K562 (cell line): ENCODE measurements around the gene CTSF. TPM values are rescaled to one million over a fixed set of nuclear protein-coding genes. Genes with fewer than 3 reads are reported as not detected.

ENCODE experiments used
- CHAMP1 ChIP-seq: fragments of 450-650 bp; IDR thresholded peaks from 2 replicates; pipeline ENCODE4 v1.6.1; 2016; ENCODE audit warnings: mild to moderate bottlenecking
- CSDE1 ChIP-seq, 2 experiments: fragments of 450-650 bp; IDR thresholded peaks; 2 replicates each; pipeline ENCODE4 v1.6.1; 2016; ENCODE audit warnings: mild to moderate bottlenecking in 1 of 2
- ELF2 ChIP-seq: fragments of 250-450 bp; sonication (Bioruptor Pico); IDR thresholded peaks from 2 replicates; pipeline ENCODE4 v1.5.0; 2021; ENCODE audit warnings: mild to moderate bottlenecking
- HIVEP1 ChIP-seq: fragments of 250-450 bp; sonication (Bioruptor Pico); IDR thresholded peaks from 2 replicates; pipeline ENCODE4 v1.4.0; 2020; ENCODE audit warnings: mild to moderate bottlenecking
- MCM5 ChIP-seq: fragments of 450-650 bp; IDR thresholded peaks from 2 replicates; pipeline ENCODE4 v1.6.1; 2016; ENCODE audit warnings: low read depth
- MTA1 ChIP-seq: fragments of 450-650 bp; IDR thresholded peaks from 2 replicates; pipeline ENCODE4 v1.6.1; 2017; ENCODE audit warnings: borderline replicate concordance
- MTA3 ChIP-seq: fragments of 450-650 bp; formaldehyde crosslinking; IDR thresholded peaks from 2 replicates; pipeline ENCODE4 v1.6.1; 2017; ENCODE audit warnings: mild to moderate bottlenecking, borderline replicate concordance
- NR2C2 ChIP-seq, 2 experiments: fragments of 200-800 bp in 1 of 2; sonication (Bioruptor generic) in 1 of 2; sonication (generic) in 1 of 2; formaldehyde crosslinking in 1 of 2; IDR thresholded peaks; 2 replicates each; pipeline versions ENCODE4 v1.6.1 to v1.8.0; 2016 to 2022; ENCODE audit warnings: mild to moderate bottlenecking in 1 of 2, missing compliant biosample characterization in 1 of 2, missing genetic modification characterization in 1 of 2, missing genetic modification reagents in 1 of 2
- NR3C1 ChIP-seq: sonication (generic); formaldehyde crosslinking; IDR thresholded peaks from 2 replicates; pipeline ENCODE4 v1.8.1; 2022; ENCODE audit warnings: missing genetic modification reagents
- NUFIP1 ChIP-seq: fragments of 450-650 bp; IDR thresholded peaks from 2 replicates; pipeline ENCODE4 v1.6.1; 2018; ENCODE audit not compliant: partially characterized antibody
- OTX1 ChIP-seq: fragments of 450-650 bp; formaldehyde crosslinking; IDR thresholded peaks from 2 replicates; pipeline ENCODE4 v1.4.0; 2022; ENCODE audit warnings: mild to moderate bottlenecking
- RAD21 ChIP-seq, 2 experiments: fragments of 250-450 bp in 1 of 2; fragments of 450-650 bp in 1 of 2; sonication (Bioruptor Pico) in 1 of 2; formaldehyde crosslinking in 1 of 2; IDR thresholded peaks in 1 of 2; conservative IDR thresholded peaks in 1 of 2; 2 replicates each; pipeline versions ENCODE4 v1.4.0 to v1.8.0; 2020 to 2022; ENCODE audit warnings: mild to moderate bottlenecking in 2 of 2, moderate library complexity in 1 of 2
- RBBP5 ChIP-seq: fragments of 200-600 bp; sonication (generic); IDR thresholded peaks from 2 replicates; pipeline ENCODE4 v1.6.1; 2012; ENCODE audit warnings: borderline replicate concordance, mild to moderate bottlenecking, low read length, control low read depth, inconsistent platforms; ENCODE audit not compliant: insufficient read depth, poor library complexity, severe bottlenecking
- RHOXF2B ChIP-seq: fragments of 250-450 bp; sonication (Bioruptor Pico); conservative IDR thresholded peaks from 2 replicates; pipeline ENCODE4 v1.5.1; 2021
- TAF9B ChIP-seq: fragments of 450-650 bp; IDR thresholded peaks from 2 replicates; pipeline ENCODE4 v1.6.1; 2018; ENCODE audit warnings: mild to moderate bottlenecking; ENCODE audit not compliant: partially characterized antibody
- U2AF1 ChIP-seq: fragments of 200-400 bp; formaldehyde crosslinking; optimal IDR thresholded peaks from 2 replicates; pipeline ENCODE3; 2017; ENCODE audit warnings: mild to moderate bottlenecking, low read depth, low read length, moderate library complexity
- XRCC3 ChIP-seq: fragments of 450-650 bp; IDR thresholded peaks from 2 replicates; pipeline ENCODE4 v1.6.1; 2017; ENCODE audit warnings: mild to moderate bottlenecking, moderate library complexity
- ZHX1 ChIP-seq: fragments of 150-350 bp; conservative IDR thresholded peaks from 2 replicates; pipeline ENCODE4 v1.6.1; 2014; ENCODE audit warnings: low read length
- ZNF146 ChIP-seq: IDR thresholded peaks from one replicate; pipeline ENCODE4 v1.6.1; 2018; ENCODE audit warnings: missing compliant biosample characterization; ENCODE audit not compliant: unreplicated experiment
- ZNF23 ChIP-seq: fragments of 250-450 bp; sonication (Bioruptor Pico); IDR thresholded peaks from 2 replicates; pipeline ENCODE4 v1.4.0; 2020; ENCODE audit warnings: mild to moderate bottlenecking
- ZNF551 ChIP-seq: fragments of 250-450 bp; sonication (Bioruptor Pico); IDR thresholded peaks from 2 replicates; pipeline ENCODE4 v1.5.0; 2021; ENCODE audit warnings: mild to moderate bottlenecking, moderate library complexity
- ZNF644 ChIP-seq: fragments of 200-800 bp; sonication (Bioruptor generic); IDR thresholded peaks from 2 replicates; pipeline ENCODE4 v1.6.1; 2016; ENCODE audit warnings: low read depth, missing genetic modification characterization, missing compliant biosample characterization
- ZNF695 ChIP-seq: fragments of 450-650 bp; formaldehyde crosslinking; IDR thresholded peaks from 2 replicates; pipeline ENCODE4 v1.4.0; 2020; ENCODE audit warnings: mild to moderate bottlenecking, moderate library complexity
- ZNF785 ChIP-seq: fragments of 250-450 bp; sonication (Bioruptor Pico); IDR thresholded peaks from 2 replicates; pipeline ENCODE4 v1.4.0; 2020; ENCODE audit warnings: mild to moderate bottlenecking
- polyA plus RNA-seq, 8 experiments: library from polyadenylated mRNA; depleted of rRNA in 4 of 8; stranded (reverse) in 5 of 8; unstranded in 3 of 8; fragments of >200 nt; fragmentation: Nextera tagmentation in 2 of 8; fragmentation: Illumina TruSeq in 1 of 8; extraction: Ambion mirVana in 2 of 8; extraction: Trizol in 1 of 8; gene quantifications; 2 replicates each; pipeline versions ENCODE4 v1.2.1 to v1.2.3, GENCODE V29; 2011 to 2014; ENCODE audit warnings: inconsistent platforms in 1 of 8, missing spikeins in 1 of 8
- total RNA-seq, 7 experiments: library from RNA; depleted of rRNA in 6 of 7; stranded (reverse); fragments of >200 nt in 6 of 7; fragmentation: Illumina TruSeq in 2 of 7; extraction: Trizol in 2 of 7; gene quantifications; 2 replicates each; pipeline versions ENCODE4 v1.2.1 to v1.2.3, GENCODE V29; 2011 to 2021; ENCODE audit warnings: low replicate concordance in 1 of 7

Gene CTSF
- total and polyA plus RNA-seq, 9 of the 15 experiments (the other 6 are each of a cell fraction or from before 2014, with no cell fraction given): 0.41 to 10.5 (median 3.8) TPM

- TF ChIP-seq MTA3 (peak; percentile 86; the same call in 1 of the 2 replicates), NR3C1 (0 out of 2 replicates have a peak, but pooled peaks have one; percentile 62), U2AF1 (no peak), ZNF644 (tag) (peak; percentile 91), OTX1 (CRISPR knock-in tag) (no peak), ZNF785 (no peak), RHOXF2B (CRISPR knock-in tag) (no peak), ZHX1 (no peak), ZNF551 (no peak), NUFIP1 (no peak), ELF2 (no peak), CHAMP1 (no peak), ZNF23 (CRISPR knock-in tag) (0 out of 2 replicates have a peak, but pooled peaks have one; percentile 16), ZNF146 (CRISPR knock-in tag) (no peak), MTA1 (no peak), NR2C2 (CRISPR knock-in tag; IDR thresholded peaks at IDR 0.05) (peak; percentile 64; the same call in 1 of the 2 replicates), NR2C2 (tag; IDR thresholded peaks at IDR 0.05) (peak; percentile 62; the same call in 1 of the 2 replicates), TAF9B (peak; percentile 97), XRCC3 (no peak), HIVEP1 (CRISPR knock-in tag) (0 out of 2 replicates have a peak, but pooled peaks have one; percentile 7), ZNF695 (no peak; the same call in 1 of the 2 replicates), MCM5 (no peak), RAD21 (CRISPR knock-in tag; conservative IDR thresholded peaks at IDR 0.05 in 1 of 2, IDR thresholded peaks at IDR 0.05 in 1 of 2) (0 out of 4 replicates have a peak, but pooled peaks have one; percentile 4 to 8), RBBP5 (peak; percentile 13), CSDE1 (IDR thresholded peaks at IDR 0.05) (no peak; a peak in 1 of 4 replicates)
Measured at GRCh38 chr11:66616379-66617154, 48.2 kb upstream of the CTSF start, which contains the start of gene RBM14 (continued).
